Measurements from ENCODE around the gene TSPEAR.

Gene TSPEAR

DNA sequence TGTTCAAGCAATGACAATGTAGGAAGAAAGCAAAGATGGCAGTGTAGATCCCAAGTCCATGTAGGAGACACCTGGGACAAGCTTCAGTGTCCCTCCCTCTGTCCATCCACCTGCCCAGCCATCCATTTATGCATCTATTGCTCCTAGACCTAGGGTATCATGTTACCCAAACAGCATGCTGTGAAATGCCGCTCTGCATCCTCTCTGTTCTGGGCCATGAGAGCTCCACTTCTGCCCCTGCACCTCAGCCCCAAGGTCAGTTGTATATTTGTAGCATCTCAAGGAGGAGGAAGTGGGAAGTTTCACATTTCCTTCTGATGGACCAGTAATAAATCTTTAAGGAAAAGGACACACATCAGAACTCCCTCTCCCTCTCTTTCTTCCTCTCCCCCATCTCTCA is 27.9 kb upstream of the TSPEAR start:
- DNase-seq: no peak

DNA sequence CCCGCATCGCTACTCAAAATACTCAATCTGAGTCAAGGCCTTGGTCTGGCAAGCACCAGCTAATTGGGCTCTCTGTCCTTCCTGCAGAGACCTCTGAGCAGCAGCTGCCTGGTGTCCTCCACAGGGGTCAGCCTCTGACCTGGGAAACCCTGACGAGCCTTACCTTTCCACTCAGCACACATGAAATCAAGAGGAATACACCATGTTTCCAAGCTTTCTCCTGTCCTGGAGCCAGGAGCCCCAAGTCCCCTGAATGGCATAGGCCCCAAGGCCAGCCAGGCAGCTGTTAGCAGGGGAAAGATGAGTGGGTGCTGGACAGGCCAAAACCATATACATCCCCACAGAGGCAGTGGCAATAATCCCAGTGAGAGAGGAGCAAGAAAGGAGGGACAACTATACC is 27.2 kb upstream of the TSPEAR start:
- no peak for DNase-seq

DNA sequence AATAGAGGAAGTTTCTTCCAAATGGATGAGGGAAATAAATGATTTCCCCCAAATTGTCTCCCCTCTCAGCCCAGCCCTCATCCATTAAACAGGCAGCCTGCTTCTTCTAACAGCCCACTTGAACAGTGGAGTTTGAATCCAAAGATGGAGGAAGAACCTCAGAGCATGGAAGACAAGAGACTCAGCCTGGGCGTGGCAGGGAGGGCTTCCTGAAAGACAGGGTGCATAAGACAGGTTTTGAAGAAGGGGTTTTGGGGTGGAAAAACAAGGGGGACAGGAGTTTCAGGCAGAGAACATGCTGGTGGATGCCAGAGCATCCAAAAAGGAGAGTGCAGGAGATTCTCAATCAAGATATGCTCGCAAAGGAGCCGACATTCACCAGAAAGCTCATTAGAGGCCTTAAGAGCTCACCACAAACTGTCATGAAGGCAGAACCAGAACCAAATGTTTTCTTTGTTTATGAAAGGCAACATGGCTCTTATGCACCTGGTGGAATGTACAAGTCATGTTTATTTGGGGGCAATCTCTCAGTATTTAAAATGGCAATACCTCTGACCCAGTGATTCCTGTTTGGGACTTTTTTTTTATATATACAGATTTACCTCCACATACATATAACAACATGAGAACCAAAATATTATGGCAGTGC is 26.5 kb upstream of the TSPEAR start:
- DNase-seq: no peak

DNA sequence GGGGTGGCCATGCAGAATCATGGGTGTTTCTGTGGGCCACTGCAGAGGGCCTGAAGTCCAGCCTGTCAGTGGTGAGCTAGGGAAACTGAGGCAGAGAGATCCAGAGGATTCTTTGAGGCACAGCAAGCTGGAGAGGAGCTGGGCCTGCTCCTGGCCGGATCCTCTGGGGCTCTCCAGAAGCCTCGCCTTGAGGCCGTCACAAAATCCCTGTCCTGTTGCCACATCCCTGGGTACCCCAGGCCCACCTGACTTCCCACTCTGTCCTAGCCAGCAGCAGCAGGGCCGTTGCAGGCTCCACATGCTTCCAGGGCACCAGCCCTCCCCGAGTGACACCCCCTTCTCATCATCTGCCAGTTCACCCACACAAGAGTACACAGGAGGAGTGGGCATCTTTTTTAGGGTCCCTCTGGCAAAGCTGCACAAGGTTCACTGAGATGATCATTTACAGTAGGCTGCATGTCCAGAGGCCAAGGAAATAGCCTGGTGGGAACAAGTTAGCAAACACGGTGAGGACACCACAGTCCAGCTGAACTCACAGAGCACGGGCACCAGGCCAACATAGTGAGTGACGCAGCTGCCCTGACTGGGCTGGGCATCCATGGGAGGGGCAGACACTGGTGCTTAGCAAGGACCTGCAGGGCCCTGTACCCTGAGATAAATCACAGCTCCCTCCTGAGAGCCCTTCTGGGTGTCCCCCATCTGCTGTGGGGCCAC is 25.1 kb upstream of the TSPEAR start:
- DNase-seq: no peak

DNA sequence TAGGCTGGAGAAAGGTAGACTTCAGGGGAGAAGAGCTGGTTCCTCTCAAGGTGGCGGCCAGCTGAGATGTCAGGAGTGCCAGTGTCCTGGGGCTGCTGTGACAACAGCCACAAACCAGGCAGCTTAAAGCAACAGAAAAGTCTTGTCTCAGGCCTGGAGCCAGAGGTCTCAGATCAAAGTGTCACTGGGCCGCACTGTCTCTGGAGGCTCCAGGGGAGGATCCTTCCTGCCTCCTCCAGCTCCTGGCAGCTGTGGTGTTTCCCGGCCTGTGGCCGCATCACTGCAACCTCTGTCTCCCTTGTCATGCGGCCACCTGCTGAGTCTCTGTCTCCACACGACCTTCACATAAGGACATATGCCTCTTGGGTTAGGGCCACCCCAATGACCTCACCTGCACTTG is 24.4 kb upstream of the TSPEAR start:
- no peak for DNase-seq

DNA sequence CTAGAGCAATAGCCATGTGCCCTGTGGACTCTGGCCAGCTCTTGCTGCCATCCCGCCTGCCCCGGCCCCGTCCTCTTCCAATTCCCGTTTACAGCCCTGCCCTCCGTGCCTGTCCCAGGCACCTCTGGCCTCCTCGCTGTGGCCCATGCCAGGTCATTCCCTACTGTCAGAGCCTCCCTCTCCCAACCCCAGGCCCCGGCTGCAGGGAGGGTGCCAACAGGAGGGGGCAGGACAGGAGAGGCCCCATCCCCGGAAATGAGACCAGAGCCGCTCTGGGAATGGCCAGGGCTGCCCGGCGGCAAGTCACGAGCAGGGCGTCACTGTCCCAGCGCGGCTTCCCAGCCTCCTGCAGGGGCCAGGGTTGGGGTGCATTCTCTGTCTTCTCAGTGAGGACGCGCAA is 23.5 kb upstream of the TSPEAR start:
- DNase-seq: no peak

DNA sequence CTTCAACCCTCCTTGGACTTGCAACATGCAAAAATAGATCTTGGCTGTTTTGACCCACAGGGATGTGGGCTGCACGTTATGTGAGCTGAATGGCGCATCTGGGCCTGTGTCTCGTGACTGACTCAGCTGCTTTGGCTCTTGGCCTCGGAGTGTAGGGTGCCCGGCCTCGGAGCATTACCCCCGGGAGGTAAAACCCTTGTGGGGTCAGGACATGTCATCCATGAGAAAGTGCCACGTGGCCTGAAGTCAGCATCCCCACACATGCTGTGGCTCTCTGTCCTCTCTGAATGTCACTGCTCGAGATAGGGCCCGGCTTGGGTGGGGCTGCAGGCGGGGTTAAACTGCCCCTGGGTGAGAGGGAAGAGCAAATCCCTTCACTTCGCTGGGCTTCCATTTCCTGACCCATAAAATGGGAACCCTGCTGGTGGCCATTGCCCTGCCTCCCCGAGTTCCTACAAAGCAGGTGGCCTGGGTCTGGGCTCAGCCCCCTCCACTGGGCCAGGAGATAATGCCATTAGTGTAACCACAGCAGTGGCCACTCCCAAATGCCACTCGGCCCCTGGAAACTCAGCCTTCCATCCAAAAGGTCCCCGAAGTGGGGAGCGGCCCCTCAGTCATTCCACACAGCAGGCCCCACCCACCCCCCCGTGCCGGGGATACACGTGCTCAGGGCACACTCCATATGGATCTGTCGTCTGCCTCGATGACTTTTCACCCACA is 22.8 kb upstream of the TSPEAR start:
- no peak for DNase-seq

DNA sequence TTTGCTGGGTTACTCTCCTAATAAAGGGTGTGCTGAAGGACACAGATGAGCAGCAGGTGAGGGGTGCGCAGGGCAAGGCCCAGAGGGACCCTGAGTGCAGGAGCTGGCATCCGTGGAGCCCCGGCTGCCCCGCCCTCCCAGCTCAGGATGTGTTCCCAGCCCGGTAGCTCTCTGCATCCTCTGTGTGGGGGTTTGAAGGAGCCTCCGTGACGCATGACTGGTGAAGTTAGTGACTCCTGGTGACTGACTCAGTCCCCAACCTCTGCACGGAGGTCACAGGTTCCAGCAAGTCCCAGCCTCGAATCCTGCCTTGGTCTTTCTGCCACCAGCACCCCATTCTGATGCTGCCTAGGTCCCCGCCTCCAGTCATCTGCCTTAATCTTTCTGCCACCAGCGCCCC is 21.6 kb upstream of the TSPEAR start:
- DNase-seq: no peak

DNA sequence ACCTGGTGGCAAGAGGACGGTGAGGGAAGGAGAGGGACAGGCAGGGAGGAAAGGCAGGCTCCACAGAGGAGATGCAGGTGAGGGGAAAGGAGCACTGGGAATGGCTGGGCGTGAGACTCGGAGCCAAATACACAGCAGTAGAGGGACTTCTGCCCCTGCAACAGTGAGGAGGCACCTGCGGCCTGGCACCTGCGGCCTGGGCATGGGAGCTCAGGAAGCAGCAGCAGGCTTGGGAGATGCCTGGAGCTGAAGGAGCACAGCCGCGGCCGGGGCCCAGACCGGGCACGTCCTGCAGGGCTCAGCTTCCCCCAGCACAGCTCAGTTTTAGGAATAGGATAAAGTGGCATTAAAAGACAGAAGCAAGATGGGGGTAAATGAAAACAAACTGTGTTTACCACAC is 20.9 kb upstream of the TSPEAR start:
- no peak for DNase-seq

DNA sequence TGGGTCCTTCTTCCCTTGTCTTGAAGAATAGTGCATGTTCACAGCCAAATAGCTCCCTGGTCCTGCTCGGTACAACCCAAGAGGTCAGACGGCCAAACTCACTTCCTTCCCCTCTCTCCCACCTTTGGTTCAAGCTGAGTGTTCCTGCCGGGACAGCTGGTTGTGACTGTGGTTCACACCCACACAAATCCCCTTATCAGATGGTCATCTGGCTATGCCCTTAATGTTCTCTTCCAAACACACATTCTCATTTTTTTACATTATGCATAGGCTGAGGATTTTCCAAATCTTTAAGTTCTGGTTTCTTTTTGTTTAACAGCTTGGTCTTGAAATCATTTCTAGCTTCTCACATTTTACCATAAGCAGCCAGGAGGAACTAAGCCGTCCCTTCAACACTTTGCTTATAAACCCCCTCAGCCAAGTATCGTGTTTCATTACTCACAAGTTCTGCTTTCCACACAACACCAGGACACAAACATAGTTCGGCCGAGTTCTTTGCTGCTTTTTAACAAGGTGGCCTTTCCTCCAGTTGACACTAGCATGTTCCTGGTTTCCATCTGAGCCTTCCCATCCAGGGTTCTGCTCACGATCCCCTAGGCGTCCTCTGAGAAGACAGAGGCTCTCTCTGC is 19.7 kb upstream of the TSPEAR start:
- DNase-seq: no peak

DNA sequence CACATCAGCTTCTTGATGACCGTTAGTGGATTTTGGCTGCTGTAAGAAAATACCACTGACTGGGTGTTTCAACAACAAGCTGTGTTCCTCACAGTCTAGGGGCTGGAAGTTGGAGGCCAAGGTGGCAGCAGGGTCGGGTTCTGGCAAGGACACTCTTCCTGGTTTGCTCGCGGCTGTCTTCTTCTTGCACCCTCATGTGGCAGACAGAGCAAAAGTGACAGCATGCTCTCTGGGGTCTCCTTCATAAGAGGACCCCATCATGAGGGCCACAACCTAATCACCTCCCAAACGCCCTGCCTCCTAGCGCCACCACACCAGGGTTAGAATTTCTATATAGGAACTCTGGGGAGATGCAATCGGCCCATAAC is 18.6 kb upstream of the TSPEAR start:
- DNase-seq: no peak

DNA sequence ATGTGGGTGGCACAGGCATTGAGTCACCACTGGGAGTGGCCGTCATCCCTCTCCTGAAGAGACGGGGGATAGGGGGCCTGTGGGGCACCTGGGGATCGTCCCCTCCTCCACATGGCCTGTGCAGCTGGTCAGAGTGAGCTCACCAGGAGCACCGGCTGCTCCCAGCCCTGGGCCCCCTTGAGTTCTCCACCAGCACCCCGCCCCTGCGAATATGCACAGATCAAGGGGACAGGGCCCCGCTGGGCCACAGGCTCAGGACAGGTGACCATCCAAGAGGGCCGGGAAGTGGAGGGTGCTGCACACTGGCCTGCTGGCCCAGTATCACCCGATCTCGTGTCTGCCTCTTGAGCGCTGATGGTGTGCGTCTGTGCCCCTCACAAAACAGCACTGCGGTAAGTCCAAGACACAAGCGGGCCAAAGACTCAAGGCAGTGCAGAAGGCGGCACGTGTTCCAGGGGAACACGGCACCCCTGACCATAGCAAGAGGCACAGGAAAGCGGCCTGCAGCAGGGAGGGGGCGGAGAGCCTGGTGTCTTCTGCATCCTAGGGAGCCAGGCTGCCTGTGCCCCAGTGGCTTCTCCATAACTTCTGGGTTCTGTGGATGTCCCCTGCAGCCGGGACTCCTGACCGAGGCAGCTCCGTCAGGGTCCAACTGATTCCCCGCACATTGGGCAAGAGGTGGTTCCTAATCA is 18.1 kb upstream of the TSPEAR start:
- DNase-seq: no peak

DNA sequence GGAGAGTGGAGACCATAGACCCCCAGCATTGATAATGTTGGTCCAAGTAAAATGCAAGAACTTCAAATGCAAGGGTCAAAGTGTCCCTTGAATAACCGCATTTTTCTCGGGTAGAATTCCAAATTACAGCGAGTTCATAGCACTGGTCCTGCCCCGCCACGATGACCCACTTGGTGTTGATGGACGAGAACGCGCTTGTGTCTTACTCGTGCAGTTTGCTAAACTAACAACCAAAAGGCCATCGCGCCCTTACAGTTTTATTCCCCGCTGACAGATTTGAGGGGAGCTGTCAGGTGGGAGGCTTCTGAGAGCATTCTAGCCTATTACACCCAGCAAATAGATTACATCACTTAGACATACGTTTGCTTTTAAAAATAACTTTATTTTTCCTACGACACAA is 17.3 kb upstream of the TSPEAR start:
- DNase-seq: no peak

DNA sequence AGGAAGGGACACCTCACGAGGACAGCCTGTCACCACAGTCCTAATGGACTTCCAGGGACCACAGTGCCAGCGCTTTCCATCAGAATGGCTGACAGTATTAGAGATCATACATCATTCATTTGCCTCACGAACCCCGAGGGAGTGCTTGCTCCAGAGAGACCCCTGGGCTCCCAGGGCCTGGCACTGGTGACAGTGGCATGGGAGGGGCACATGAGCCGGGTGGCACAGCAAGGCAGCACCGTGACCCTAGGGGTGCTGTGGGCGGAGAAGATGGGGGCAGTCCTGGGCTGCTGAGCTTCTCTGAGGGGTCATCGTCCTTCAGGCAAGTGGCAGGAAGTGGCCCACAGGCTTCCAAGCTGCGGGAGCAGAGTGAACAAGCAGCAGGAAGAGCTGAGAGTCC is 16.4 kb upstream of the TSPEAR start:
- no peak for DNase-seq

DNA sequence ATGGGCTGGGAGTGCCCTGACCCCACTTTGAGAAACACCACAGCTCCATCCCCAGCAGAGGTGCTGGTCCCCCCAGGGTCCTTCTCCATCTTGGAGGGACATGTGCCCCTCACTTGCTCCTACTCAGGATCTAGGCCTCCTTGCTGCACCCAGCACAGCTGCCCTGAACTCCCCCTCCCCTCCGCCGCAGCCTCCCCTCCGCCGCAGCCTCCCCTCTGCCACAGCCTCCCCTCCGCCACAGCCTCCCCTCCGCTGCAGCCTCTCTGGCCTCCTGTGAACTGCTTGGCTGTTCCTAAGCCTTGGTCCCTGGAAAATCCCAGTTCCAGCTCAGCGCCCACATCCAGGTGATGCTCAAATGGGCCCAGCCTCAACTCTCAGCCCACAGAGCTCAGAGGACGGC is 15.9 kb upstream of the TSPEAR start:
- no peak for DNase-seq

DNA sequence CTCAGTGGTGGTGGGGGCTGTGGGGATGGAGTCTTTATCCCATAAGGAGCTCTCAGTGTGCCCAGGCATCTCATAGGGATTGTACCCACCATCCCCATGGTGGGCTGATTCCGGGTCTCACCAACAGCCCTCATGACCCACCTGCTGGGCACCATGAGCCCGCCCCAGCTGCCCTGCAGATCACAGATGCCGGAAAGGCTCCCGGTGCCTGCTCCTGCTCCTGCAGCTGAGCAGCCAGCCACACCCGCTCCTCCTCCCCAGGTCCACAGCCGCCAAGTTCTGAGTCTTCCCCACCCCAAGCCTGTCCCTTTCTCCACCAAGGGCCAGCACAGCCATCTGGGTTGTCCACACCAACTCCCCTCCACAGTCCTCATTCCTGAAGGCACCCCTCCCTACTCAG is 15.5 kb upstream of the TSPEAR start:
- DNase-seq: no peak

DNA sequence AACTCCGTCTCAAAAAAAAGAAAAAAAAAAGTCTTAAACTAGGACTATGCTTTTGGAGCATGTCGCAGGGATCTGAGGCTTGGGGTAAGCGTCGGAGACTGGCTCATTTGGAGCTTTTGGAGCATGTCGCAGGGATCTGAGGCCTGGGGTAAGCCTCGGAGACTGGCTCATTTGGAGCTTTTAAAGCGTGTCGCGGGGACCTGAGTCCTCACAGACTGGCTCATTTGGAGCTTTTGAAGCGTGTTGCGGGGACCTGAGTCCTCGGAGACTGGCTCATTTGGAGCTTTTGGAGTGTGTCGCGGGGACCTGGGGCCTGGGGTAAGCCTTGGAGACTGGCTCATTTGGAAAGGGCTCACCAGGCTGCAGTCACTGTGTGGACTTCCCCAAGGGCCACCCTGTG is 13.6 kb upstream of the TSPEAR start:
- DNase-seq: no peak

DNA sequence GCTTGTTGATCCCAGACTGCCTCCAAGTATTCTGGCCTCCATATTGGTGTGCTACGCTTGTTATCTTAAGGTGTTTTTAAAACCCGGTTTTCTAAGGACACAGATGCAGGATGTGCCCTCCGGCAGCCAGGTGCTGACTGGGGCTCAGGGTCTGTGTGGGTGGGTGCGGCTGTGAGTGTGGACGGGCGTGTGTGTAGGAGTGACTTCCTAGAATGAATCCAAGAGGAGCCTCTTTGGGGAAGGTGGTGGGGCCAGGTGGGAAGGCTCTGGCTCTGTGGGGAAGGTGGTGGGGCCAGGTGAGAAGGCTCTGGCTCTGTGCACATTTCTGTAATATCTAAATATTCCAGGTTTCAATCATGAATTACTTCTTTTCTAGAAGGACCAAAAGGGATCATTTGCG is 12.8 kb upstream of the TSPEAR start:
- DNase-seq: no peak

DNA sequence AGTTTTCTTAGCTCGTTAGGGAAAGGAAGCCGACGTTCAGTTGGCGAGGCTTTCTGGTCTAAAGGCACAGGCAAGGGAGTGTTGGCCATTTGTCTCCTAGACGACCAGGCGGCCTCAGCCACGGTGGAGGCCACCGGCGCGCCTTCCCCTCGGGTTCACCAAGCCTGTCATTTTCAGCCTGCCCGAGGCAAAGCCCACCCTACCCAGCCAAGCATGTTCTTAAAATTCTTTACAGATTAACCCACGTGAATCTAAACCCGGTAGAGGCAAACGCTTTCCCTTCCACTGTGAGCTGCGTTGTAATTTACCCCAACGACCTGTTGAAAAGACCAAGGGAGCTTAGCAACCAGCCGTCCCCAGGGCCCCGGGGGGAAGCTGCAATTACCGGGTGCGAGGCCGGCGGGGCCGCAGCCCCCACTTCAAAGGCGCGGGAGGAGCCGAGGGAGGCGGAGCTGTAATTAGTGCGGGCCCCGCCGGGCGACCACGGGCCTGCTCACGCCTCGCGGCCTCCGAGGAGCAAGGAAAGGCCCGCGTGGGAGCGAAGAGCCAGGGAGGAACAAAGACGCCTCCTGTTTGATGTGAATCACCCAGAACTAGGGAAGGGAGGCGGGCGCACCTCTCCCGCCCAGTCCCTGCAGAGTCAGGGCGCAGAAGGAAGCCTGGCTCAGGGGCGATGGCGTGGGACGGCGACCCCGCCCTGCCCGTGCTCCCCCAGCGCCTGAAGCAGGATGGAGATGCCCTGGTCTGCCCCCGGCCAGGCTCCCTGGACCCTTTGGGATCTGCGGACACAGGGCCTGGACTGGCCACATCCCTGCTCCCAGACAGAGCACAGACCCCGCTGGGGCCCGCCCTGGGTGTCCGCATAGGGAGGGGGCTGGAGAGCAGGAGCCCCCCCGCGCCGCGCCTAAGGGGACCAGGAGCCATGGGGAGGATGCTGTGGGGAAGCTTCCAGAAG is 12.1 kb upstream of the TSPEAR start:
- no peak for DNase-seq

DNA sequence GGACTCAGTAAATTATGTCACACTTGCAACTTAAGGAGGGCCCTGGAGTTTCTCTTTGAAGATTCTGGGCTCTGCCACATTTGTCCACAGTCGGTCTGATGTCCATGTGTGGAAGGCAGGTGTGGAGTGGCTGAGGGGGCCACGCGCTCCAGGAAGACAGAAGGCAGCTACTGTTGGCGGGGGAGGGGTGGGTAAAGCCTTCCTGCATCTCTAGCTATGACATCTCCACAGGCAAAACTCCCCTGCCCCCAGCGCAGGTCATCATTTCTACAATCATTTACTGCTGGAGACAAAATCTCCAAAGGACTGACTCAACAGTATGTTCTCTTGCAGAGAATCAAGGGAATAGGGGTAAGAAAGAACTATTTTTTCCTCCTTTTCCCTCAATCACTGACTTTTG is 11.4 kb upstream of the TSPEAR start:
- DNase-seq: no peak

DNA sequence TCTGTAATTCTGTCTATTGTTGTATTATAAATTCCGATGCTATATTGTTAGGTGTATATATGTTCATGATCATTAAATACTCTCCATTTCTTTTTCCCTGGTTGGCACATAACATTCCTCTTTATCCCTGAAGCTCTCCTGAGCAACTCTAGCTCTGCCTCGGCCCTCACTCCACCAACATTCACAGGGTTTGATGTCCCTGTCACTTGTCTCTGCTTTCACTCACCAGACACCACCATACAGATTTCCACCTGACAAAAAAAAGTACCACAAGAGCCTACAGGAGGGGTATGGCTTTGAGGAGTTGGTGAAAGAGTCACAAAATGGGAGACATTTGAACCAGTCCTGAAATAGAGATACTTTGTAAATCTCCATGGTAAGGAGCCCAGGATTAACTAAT is 8.8 kb upstream of the TSPEAR start:
- no peak for DNase-seq

DNA sequence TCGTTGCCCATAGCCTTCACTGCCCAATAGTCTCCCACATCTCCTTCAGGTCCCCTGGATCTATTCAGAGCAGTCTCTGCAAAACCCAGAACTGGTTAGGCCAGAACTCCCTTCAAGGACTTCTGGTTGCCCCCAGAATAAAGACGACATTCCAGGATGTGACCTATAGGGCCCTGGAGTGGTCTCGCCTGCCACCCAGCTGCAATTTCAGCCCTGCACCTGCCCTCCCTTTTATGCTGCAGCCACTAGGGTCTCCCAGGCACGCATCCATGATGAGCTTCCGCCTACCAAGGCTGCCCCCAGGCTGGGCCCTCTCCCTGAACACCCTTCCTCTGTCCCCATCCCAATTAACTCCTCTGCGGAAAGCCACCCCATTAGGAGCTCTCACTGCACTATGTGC is 7.2 kb upstream of the TSPEAR start:
- no peak for DNase-seq

Data from stimulated activated CD4-positive, alpha-beta T cell treated with anti-CD3 and anti-CD28 coated beads, Interleukin-4, amount 100 ng/mL, for 1 hour (primary cell).